Neural progenitor cell (in vitro differentiated cells): ENCODE measurements around the gene FBXO10.

Source experiments
- EZH2 ChIP-seq: fragments of 200-600 bp; sonication (generic); IDR thresholded peaks from 2 replicates; pipeline ENCODE4 v1.6.1; 2017; ENCODE audit warnings: antibody characterized with exemption, mild to moderate bottlenecking, moderate library complexity
- EZH2phosphoT487 ChIP-seq: fragments of 200-600 bp; sonication (generic); IDR thresholded peaks from 2 replicates; pipeline ENCODE4 v1.6.1; 2017; ENCODE audit warnings: antibody characterized with exemption
- TF ChIP-seq, protein P1 (sequence below): fragments of 200-600 bp; sonication (generic); IDR thresholded peaks from 2 replicates; pipeline ENCODE4 v1.5.1; 2017; ENCODE audit warnings: antibody characterized with exemption, mild to moderate bottlenecking

DNA sequence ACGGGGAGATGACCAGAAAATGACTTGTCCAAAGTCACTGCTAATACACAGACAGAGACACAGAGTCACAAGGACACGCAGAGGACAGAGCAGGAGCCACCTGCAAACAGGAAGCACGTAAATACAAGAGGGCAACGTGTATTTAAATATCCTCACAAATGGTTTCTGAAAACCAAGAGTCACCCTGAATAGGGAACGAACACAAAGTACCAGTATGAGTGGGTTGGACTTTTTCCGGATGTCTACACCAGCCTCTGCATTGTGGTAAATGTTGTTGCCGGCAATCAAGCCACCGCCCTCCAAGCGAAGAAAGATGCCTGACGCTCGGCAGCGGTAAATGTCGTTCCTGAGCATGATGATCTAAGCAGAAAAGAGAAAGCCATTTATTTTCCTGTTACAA lies 44.5 kb downstream of the FBXO10 start:
- TF ChIP-seq, protein P1, sequence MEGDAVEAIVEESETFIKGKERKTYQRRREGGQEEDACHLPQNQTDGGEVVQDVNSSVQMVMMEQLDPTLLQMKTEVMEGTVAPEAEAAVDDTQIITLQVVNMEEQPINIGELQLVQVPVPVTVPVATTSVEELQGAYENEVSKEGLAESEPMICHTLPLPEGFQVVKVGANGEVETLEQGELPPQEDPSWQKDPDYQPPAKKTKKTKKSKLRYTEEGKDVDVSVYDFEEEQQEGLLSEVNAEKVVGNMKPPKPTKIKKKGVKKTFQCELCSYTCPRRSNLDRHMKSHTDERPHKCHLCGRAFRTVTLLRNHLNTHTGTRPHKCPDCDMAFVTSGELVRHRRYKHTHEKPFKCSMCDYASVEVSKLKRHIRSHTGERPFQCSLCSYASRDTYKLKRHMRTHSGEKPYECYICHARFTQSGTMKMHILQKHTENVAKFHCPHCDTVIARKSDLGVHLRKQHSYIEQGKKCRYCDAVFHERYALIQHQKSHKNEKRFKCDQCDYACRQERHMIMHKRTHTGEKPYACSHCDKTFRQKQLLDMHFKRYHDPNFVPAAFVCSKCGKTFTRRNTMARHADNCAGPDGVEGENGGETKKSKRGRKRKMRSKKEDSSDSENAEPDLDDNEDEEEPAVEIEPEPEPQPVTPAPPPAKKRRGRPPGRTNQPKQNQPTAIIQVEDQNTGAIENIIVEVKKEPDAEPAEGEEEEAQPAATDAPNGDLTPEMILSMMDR, result no peak
- TF ChIP-seq EZH2, result no peak
- no peak for TF ChIP-seq EZH2phosphoT487
